Measurements from ENCODE around the gene ST14.
"Not testable (repeated sequence)": the region's sequence is repeated elsewhere in the genome, so short reads cannot be mapped to it uniquely, and the experiment has no call there.

Gene ST14

DNA sequence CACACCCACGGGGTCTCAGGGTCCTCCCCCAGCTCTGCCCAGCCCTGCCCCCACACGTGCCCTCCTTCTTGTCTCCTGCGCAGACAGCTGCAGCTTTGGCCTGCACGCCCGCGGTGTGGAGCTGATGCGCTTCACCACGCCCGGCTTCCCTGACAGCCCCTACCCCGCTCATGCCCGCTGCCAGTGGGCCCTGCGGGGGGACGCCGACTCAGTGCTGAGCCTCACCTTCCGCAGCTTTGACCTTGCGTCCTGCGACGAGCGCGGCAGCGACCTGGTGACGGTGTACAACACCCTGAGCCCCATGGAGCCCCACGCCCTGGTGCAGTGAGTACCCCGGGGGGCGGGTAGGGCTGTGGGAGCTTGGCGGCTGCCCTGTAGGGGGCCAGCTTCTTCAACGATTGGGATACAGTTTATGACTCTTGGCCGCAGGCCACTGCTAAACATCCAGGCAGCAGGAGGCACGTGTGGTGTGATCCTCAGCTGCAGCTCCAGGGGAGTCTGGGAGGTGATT lies 30.8 kb downstream of the ST14 start:
- no peak for DNase-seq

DNA sequence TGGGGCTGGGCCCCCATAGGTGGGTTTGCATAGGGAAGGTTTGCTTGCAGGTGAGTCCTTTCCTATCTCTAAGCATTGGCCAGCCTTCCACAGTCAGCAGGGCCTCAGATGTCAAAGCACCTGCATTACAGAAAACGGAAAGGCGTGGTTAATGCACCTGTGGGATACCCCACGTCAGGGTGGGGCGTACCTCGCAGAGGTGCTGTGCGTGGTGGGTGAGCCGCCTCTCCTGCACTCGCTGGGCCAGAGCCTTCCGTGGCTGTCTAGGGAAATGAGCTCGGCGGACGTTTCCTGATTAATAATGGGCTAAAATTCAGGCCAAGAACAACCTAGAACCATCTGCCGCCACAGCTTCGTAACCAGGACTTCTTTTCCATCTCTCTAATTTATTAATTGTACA lies 32.3 kb downstream of the ST14 start:
- DNase-seq = no peak

DNA sequence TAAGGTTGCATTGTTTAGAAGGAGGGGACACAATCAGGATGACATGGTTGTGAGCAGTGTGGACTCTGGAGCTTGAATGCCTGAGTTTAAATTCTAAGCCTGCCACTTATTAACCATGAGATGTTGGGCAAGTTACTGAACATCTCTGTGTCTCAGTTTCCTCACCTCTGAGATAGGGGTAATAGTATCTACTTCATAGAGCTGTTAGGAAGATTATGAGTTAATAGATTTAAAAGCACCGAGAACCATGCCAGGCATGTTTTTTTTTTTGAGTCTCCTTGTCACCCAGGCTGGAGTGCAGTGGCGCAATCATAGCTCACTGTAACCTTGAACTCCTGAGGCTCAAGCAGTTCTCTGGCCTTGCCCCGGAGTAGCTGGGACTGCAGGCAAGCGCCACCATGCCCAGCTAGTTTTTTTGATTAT lies 33.3 kb downstream of the ST14 start:
- DNase-seq = no peak

DNA sequence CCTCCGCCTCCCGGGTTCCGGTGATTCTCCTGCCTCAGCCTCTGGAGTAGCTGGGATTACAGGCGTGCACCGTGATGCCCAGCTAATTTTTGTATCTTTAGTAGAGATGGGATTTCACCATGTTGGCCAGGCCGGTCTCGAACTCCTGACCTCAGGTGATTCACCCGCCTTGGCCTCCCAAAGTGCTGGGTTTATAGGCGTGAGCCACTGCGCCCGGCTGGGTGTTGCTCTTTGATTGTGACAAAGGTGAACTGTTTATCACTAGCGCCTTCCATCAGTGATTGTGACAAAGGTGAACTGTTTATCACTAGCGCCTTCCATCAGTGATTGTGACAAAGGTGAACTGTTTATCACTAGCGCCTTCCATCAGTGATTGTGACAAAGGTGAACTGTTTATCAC lies 34.0 kb downstream of the ST14 start:
- not testable (repeated sequence) for DNase-seq

DNA sequence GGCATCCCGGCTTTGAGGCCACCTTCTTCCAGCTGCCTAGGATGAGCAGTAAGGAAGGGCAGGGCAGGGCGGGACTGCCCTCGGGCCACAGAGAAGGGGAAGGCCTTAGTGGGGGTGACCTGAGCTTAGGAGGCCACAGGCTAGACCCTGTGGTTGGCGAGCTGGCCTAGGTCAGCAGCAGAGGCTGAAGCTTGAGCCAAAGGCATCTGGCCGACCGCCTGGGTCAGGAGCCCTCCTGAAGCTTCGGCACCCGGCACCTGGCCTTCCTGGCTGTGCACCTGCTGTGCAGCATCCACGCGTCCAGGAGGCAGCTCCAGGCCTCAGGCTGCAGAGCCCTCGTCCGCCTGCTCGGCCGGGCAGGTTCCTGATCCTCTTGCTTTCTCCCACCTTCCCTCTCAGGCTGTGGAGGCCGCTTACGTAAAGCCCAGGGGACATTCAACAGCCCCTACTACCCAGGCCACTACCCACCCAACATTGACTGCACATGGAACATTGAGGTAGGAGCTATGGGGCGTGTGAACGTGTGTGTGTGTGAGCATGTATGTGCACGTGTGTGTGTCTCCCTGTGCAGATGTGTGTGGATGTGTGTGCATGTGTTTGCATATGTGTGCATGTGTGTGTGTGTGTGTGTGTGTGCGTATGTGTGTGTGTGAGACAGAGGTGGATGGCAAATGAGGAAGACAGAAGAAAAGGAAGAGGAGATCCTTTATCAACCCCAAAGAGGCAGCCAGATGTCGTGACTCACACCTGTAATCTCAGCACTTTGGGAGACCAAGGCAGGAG lies 34.9 kb downstream of the ST14 start:
- DNase-seq = no peak

DNA sequence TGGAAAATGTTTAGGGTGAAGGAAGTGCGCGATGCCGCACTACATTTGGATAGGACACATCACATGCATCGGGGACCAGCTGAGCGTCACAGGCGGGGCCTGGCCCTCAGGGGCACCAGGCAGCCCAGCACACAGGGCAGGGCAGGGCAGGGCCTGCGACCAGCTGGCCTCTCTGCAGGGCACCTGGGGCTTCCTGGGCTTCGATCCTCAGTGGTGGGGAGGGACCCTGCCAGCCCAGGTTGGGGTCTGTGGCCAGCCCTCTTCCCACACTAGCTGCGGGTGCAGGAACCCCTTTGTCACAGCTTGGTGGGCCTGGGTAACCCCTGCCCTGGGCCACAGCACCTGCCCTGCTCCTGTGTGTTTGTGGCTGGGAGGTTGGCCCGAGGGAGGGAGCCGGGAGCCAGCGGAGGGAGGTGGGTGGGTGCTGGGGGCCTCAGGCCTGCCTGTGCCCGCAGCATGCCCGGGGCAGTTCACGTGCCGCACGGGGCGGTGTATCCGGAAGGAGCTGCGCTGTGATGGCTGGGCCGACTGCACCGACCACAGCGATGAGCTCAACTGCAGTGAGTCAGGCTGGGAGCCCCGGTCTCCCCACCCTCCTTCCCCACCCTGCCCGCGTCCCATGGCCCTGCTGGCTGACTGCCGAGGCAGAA lies 37.9 kb downstream of the ST14 start:
- DNase-seq = no peak

DNA sequence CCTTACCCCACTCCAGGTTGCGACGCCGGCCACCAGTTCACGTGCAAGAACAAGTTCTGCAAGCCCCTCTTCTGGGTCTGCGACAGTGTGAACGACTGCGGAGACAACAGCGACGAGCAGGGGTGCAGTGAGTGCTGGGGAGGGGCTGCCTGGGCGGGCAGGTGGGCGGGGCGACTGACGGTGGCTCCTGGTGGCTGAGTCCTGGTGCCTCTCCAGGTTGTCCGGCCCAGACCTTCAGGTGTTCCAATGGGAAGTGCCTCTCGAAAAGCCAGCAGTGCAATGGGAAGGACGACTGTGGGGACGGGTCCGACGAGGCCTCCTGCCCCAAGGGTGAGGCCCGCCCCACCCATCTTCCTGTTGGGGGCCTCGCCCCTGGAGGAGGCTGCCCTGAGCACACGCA lies 38.7 kb downstream of the ST14 start:
- no peak for DNase-seq

DNA sequence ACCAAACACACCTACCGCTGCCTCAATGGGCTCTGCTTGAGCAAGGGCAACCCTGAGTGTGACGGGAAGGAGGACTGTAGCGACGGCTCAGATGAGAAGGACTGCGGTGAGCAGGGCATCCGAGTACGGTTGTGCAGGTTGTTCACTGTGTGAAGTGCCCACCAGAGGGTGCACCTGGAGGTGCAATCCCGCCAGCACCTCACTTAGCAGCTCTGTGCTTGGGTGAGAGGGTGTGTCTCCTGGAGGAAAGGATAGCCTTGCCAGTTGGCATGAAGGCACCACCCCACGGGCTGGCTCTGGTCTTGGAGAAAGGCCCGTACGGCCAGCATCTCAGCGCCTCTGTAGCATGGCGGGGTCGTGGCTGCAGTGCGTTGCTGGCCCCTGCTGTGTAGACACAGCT lies 39.4 kb downstream of the ST14 start:
- DNase-seq = no peak

DNA sequence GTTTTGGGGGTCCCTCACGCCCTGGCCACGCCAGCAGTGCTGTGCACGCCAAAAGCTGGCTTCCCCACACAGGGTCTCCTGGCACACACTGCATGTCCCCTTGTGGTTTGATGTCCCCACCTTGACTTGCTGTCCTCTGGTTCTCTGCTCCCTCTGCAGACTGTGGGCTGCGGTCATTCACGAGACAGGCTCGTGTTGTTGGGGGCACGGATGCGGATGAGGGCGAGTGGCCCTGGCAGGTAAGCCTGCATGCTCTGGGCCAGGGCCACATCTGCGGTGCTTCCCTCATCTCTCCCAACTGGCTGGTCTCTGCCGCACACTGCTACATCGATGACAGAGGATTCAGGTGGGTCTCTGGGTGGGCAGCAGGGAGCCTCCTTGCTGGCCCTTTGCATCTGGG lies 40.2 kb downstream of the ST14 start:
- DNase-seq = no peak

DNA sequence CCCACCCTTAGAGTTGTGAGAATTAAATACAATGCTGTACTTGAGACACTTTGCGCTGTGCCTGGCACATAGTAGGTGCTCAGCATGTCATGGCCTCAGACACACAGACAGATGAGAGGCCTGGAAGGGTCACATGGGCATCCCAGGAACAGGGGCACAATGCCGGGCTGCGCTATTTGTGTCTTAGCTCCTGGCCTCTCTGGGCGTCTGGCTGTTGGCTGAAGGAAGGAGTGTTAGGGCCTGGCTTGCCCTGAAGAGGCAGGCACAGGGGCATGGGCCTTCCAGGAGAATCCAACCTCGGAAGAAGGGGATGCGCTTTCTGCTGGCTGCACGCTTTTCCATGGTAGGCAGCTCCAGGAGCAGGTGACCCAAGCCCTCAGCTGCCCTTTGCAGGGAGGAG lies 41.4 kb downstream of the ST14 start:
- DNase-seq = no peak

DNA sequence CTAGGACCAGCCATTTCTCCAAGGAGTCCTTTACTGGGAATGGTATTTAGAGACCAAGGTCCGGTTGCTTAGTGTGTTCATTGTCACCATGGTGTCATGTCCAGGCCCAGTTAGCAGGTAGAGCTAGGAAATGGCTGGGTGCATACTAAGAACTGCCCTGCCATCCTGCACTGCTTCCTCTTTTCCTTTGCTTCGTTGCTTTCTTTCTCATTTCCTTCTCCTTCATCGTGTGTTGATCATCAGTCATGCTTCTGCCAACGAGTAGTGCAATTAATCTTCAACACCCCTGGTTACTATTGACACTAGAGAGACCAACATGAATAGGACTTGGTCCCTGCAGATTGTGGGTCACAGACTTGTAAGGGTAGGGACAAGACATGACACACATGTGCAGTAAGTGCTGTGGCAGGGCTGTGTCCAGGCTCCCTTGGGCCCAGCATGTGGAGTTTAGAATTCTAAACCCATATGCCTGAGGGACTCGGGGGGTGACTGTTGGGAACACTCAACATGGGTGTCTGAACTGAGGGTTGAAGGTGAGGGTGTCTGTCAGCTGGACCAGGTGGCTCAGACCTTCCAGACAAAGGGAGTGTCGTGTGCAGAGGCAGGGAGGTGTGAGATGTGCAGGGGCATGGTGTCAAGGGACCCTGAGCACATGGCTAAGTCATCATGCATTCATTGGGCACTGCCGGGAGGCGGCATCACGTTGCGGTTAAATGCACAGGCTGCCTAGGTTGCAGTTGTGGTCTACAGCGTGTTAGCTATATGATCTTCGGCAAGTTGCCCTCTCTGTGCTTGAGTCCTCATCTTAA lies 42.6 kb downstream of the ST14 start:
- no peak for DNase-seq

DNA sequence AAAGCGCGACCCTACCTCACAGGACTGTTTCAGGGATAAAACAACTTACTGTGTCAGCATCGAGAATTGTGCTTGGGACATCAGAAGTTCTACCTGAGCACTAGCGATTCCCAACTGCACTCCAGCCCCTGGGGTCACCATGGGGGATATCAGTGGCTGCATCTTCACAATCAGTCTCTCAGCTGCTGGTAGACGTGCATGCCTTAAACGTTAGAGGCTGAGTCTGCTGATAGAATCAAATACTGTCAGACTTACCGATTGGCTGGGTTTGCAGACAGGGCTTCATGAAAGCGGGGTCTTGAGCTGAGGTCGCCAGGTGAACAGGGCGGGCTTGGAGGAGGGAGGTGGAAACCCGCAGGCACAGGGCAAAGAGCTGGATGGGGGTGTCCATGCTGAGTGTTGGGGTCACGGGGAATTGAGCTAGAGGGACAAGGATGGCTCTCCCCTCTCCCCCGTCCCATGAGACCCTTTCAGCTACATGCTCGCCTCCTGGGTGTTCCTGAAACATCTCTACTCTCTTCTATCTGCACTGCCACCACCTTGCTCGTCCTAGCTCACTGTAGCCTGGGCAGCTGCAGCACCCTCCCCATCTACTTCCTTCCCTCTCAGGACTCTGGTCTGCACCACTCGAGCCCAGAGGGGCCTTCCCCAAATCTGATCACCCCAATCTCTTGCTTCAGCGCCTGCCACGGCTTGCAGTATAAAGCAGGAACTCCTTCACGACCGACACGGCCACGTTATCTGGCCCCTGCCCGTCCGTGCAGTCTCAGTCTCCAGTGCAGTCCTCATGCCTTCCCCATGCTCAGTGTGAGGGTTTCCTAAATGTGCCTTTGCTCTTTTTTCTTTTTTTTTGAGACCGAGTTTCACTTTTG lies 43.5 kb downstream of the ST14 start:
- DNase-seq = no peak

DNA sequence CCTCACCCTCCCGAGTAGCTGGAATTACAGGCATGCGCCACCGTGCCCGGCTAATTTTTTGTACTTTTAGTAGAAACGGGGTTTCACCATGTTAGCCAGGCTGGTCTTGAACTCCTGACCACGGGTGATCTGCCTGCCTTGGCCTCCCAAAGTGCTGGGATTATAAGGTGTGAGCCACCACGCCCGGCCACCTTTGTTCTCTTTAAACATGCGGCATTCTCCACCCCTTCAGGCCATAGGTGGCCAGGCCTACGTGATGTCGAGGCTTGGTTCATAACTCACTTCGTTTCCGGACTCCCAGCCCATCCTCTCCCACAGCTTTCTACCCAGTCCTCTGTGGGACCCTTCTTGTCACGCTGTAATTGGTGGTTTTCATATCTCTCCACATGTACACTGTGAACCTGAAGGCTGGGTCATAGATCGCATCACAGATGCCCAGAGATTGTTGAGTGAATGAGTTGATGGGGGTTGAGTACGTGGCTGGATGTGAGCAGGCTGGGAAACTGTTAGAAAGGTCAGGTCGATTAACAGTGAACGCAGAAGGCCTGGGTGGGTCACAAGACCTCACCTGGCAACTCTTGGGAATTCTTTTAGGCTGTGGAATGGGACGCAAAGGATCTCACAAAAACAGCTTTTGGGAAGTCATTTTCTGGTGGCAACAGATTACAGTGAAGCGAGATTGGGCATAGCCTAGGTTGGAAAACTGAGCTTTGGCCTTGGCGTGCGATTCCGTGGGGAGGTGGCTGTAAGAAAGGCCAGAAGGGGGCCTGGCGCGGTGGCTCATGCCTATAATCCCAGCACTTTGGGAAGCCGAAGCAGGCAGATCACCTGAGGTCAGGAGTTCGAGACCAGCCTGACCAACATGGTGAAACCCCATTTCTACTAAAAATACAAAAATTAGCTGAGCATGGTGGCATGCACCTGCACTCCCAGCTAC lies 44.5 kb downstream of the ST14 start:
- DNase-seq = no peak

DNA sequence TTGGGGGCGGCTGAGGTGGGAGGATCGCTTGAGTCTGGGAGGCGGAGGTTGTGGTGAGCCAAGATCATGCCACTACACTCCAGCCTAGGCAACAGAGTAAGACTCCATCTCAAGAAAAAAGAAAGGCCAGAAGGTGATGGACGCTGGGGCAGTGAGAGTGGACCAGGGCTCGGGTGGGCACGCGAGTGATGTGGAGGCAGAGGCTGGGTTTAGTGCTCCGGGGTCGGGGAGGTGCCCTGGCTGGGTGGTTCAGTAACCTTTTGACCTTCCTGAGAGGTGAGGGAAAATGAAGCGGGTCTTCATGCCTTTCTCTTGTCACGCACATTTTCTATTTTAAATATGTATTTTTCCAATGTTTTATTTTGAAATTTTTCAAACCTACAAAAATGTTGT lies 45.1 kb downstream of the ST14 start:
- no peak for DNase-seq

DNA sequence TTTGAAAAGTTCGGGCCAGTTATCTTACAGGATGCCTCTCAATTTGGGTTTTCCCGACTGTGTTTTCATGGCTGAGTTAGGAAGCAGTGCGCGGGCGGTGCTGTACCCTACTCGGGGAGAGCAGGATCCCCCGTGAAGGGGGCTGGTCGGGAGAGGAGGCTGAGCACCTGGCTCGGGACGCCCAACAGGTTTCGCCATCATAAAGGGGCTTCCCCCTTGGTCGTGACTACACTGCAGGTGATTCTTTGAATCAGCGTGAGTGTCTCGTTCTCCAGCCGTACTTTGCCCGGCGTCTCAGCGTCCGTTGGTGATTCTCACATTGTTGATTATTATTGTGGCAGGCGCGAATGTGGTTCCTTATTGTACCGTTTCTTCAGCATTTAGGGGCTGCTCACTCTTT lies 46.6 kb downstream of the ST14 start:
- no peak for DNase-seq

DNA sequence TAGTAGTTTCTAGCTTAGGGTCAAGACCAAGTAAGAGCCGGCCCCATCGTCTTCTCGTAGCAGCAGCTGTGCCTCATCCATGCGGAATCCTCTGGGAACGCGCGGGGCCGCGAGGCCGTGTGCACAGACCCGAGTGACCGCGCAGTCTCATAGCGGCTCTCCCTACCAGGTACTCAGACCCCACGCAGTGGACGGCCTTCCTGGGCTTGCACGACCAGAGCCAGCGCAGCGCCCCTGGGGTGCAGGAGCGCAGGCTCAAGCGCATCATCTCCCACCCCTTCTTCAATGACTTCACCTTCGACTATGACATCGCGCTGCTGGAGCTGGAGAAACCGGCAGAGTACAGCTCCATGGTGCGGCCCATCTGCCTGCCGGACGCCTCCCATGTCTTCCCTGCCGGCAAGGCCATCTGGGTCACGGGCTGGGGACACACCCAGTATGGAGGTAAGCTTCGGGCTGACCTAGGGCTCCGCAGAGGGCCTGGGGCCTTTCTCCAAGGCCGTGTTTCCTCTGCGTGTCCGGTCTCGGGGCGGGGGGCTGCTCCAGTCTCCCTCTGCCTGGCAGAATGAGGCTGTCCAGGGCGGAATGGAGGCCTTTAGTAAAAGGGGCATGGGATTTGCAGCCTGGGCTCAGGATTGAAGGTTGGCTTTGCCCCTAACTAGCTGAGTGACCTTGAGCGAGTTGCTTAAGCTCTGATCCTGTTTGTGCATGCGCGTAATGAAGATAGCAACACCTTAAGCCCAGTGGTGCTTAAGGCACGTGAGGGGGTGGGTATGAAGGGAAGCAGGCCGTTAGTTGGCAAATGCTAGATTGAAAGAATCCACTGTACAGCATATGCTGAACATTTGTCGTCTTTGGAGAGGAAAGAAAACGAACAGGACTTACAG lies 48.9 kb downstream of the ST14 start:
- DNase-seq = no peak

DNA sequence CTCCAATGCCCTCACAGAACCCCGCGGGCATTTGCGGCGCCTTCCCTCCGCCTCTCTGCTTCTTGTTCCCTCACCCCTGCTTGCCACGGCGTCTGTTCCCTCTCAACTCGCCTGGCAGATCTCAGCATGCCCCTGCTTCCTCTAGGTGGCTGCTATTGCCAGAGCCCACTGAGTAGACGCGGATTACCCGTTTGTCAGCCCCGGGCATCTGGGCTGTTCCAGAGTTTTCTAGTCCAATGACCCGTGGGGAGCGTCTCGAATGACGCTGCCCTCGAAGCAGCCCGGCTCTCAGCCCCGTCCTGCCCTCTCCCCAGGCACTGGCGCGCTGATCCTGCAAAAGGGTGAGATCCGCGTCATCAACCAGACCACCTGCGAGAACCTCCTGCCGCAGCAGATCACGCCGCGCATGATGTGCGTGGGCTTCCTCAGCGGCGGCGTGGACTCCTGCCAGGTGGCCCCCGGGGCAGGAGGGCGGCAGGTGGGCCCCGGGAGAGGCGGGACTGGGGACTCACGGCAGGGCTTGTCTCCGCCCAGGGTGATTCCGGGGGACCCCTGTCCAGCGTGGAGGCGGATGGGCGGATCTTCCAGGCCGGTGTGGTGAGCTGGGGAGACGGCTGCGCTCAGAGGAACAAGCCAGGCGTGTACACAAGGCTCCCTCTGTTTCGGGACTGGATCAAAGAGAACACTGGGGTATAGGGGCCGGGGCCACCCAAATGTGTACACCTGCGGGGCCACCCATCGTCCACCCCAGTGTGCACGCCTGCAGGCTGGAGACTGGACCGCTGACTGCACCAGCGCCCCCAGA lies 49.7 kb downstream of the ST14 start:
- DNase-seq = no peak

DNA sequence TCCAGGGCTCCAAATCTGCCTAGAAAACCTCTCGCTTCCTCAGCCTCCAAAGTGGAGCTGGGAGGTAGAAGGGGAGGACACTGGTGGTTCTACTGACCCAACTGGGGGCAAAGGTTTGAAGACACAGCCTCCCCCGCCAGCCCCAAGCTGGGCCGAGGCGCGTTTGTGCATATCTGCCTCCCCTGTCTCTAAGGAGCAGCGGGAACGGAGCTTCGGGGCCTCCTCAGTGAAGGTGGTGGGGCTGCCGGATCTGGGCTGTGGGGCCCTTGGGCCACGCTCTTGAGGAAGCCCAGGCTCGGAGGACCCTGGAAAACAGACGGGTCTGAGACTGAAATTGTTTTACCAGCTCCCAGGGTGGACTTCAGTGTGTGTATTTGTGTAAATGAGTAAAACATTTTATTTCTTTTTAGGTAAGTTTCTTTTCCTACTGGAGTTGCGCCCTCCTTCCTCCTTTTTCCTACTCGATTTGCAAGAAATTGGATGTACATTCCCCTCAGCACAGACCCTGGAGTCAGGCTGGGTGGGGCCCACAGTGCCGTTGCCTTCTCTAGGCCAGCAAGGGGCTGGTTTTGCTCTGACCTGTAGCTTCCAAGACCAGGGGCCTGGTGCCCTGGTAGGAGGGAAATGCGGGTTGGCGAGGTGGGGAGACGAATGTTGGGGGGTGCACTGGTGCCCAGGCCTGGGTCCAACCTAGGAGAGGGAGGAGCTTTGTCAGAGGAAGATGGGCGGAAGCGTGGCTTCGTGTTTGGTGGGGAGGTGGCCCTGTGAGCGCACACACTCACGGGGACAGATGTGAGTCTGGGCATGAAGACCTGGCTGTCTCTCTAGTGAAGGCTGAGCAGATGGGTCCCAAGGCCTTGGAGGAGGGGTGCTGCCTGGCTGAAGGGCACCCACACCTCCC lies 50.6 kb downstream of the ST14 start:
- DNase-seq = no peak

DNA sequence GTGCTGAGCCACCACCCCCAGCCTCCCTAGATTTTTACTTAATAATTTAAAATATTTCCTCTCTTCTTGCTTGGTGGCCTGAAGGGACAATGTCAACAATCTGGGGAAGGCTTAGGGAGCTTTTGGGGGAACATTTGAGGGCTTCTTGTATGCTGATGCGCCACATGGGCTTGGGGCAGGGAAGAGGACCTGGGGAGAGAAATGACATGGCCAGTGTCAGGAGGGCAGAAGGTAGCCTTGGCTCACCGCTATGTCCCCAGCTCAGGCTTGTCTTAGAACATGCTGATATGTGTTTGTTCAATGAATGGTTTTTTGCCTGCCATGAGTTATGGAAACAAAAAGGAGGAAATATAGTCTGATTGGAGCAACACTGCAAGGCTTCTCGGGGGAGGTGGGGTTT lies 51.6 kb downstream of the ST14 start:
- no peak for DNase-seq

Measured in CD4-positive, alpha-beta T cell treated with Interleukin-21 for 1 hour (primary cell).